ENCODE measurements around the gene GLS.

GLS gene

GRCh38 chr2:191012346-191012745 lies 131.7 kb downstream of the GLS start:
- DNase-seq (ENCODE audit: low spot score) (no peak), FAIRE-seq (no peak)

- no peak for FAIRE-seq
- no peak for DNase-seq (ENCODE audit: low spot score)
Measured at GRCh38 chr2:191012845-191013681, 132.4 kb downstream of the GLS start.

DNA sequence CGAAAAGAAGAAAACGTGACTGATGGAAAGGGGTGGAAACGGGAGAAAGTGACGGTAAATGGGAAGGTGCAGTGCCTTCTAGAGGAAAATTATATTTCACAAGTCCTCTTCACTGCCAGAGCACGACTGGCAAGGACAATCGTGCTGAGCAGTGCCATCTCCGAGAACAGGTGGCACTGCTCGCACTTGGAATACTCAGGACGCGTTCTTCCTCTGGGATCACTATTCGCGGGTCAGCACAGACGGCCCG lies 133.0 kb downstream of the GLS start:
- DNase-seq (ENCODE audit: low spot score) = no peak
- no peak for FAIRE-seq

DNA sequence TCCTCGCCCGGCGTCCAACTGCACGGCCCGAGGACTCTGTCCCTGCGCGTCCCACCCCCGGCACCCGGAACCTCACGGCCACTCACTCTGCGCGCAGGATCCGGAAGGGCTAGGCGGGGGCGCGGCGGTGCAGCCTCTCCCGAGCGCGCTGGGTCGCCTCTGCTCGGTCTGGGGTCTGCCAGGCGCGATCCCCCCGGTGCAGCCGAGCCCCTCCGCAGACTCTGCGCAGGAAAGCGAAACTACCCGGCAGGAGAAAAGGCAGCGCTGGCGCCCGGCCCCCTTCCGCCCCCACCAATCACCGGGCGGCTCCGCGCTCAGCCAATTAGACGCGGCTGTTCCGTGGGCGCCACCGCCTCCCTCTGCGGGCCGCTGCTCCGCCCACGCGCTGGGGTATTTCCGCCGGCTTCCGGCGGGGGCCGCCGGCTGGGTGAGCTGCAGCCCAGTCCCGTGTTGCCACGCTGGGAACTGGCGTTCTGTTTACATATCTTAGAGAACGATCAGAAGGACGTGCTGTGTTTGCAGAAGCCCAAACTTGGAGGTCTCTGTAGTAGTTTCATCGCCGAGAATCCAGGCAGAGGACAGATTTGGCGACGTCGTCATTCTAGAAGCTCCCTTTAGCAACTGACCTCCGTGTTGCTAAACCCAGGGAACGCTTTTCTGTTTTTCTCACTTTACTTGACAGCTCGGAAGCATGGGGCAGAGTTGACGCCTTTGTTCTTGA lies 133.5 kb downstream of the GLS start, which contains the start of gene STAT1:
Gene STAT1, minus strand, starts transcription at position 240 of the 721 bp plus-strand sequence. CDS start 4,168 bp downstream, outside the sequence.
- FAIRE-seq = peak; percentile 81
- DNase-seq (ENCODE audit: low spot score) = peak; percentile 97

GRCh38 chr2:191014653-191015020 lies 134.0 kb downstream of the GLS start:
- no peak for DNase-seq (ENCODE audit: low spot score)
- no peak for FAIRE-seq

Measured in urothelium cell line (cell line).